Endometrial microvascular endothelial cells (primary cell): ENCODE results near the gene TENM3. TPM values are rescaled to one million over a fixed set of nuclear protein-coding genes. Genes with fewer than 3 reads are reported as not detected.

Experiments
- in situ Hi-C: cut with HindIII; loops from 2 replicates; pipeline ENCODE4 v1.10.0; 2017; ENCODE audit warnings: low sequenced_read_pairs, low pct_unique_long_range_greater_than_20kb; ENCODE audit errors: inconsistent ontology term
- total RNA-seq: library from RNA; depleted of rRNA; stranded (reverse); fragments of >200 nt; gene quantifications from one replicate; pipeline ENCODE4 v1.2.3, GENCODE V29; 2015; ENCODE audit errors: inconsistent ontology term

Gene TENM3
- total RNA-seq, 1 donor from 2014 or later = 62.0 TPM

DNA sequence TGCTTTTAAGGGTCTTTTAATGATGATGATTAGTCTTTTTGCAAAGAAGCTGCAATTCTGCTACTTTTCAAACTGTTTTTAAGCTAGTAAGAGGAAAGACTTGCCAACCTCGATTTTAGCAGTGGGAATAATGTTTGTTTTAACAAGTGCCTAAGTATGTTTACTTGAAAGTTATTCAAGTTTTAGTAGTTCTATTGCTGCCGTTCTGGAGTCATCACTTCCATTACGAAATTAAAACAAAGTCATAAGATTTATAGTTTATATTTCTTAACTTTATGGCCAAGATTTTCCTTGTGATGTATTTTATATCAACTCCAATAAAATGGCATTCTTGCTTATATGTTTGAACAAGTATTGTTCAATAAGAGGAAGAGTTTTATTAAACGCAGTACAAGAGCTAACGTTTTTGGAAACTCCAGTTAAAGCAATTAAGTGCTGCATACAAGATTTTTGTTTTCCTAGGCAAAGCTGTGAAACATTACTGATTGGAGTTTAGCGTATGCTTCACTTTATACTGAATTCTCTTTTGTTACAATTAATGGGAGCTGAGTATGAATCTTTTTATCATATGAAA is 211.3 kb downstream of the TENM3 start:
- in situ Hi-C loops = no loop called here

GRCh38 chr4:182465114-182465513 is 221.9 kb downstream of the TENM3 start:
- in situ Hi-C loops = no loop called here

DNA sequence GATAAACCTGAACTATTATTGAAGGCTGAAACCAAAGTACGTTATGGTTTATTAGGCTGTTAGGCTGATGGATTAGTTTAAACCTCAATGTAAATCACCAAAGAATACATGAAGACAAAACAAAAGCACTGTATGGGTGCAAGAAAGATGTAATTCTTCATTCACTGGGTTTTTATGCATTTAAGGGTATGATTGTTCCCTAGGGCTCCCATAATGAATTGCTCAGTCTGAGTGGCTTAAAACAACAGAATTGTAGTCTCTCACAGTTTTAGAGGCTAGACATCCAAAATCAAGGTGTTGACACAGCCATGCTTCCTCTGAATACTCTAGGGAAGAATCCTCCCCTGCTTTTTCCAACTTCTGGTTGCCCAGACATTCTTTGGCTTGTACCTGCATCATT is 222.8 kb downstream of the TENM3 start:
- in situ Hi-C loops = no loop called here

DNA sequence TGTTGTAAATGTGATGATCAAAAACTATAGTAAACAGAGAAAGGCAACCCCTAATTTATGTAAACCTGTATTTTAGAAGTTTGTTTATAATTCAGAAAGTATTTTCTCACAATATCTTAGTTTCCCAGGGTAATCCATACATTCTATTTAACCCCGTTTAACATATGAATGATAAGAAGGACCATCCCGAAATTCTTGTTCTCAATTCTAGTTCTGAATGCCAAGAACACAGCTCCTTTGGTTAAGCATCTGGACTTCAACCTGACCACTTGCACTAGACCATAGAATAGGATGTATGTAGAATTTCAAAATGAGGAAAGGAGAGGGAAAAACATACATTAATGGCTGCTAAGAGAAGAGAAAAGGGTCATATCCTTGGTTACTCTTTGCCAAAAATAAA is 227.0 kb downstream of the TENM3 start:
- in situ Hi-C loops = no loop called here

GRCh38 chr4:182475539-182475938 is 232.3 kb downstream of the TENM3 start:
- in situ Hi-C loops = no loop called here

- in situ Hi-C loops = no loop called here
Measured at GRCh38 chr4:182478475-182478874, 235.3 kb downstream of the TENM3 start.

- in situ Hi-C loops = no loop called here
Measured at GRCh38 chr4:182483685-182484084, 240.5 kb downstream of the TENM3 start.

GRCh38 chr4:182486881-182487280 is 243.7 kb downstream of the TENM3 start:
- in situ Hi-C loops = no loop called here

- in situ Hi-C loops = no loop called here
Measured at GRCh38 chr4:182488896-182489295, 245.7 kb downstream of the TENM3 start.

GRCh38 chr4:182489607-182490006 is 246.4 kb downstream of the TENM3 start:
- in situ Hi-C loops = no loop called here

DNA sequence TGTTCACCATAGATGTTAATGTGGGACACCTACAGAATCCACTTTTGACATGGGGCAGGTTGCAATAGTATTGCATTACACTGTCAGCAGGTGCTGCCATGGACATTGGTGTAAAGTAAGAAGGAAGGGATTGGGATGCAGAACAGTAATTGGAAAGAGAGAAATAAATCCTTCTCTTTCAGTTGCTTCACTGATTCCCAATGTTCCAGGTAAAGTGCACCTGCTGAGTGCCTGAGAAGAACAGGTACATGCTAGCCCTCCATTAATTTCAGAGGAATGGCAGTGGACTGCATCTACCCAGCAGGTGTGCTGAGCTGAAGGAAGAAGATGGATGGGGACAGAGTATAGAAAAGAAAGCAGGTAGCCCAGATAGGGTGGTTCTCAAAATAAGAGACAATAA is 248.5 kb downstream of the TENM3 start:
- in situ Hi-C loops = no loop called here

GRCh38 chr4:182492423-182492822 is 249.2 kb downstream of the TENM3 start:
- in situ Hi-C loops = no loop called here

GRCh38 chr4:182493377-182493776 is 250.2 kb downstream of the TENM3 start:
- in situ Hi-C loops = no loop called here

DNA sequence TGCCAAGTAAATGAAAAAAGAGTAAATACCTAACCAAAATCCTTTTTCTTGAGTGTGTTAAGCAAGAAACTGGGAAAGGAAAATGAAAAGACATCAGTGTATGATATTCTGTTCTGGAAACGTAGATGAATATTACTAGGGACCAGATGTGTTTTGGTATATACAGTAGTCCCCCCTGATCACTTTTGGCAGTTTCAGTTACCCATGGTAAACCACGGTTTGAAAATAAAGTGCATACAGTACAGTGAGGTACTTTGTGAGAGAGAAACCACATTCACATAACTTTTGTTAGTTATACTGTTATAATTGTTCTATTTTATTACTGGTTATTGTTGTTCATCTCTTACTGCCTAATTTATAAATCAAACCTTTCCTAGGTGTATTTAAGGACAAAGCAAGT is 250.9 kb downstream of the TENM3 start:
- in situ Hi-C loops = no loop called here

GRCh38 chr4:182495031-182495430 is 251.8 kb downstream of the TENM3 start:
- in situ Hi-C loops = no loop called here

DNA sequence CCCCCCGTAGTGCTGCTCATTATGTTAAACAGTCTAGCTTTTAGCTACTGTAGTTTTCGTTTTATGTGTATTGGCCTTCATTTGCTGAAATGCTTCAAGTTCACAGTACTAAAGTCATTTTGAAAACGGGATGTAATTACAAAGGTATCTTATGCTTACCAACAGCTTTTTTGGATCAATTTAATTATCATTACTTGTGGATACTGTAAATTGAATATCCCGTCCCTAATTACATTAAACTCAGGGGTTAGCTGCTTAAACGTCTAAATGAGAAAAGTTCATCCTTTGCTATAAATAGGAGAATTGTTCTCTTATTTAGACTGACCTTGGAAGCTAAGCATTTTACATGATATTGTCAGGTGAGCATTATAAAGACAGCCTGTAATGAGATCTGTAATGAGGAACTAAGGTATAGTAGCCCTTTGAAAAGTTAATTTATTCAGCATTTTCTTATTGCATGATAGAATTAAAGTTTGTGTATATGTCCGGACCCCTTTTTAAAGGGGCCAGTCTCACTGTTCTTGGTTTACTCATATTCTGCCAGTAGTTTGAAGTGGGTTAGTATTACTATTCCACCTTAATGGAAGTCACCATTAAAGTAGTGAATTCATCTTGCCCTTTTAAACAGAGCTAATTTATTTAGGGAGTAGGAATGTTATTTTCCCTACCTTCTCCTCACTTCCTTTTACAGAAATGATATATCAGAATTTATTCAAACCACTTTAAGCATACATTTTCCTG is 252.6 kb downstream of the TENM3 start:
- in situ Hi-C loops = no loop called here

DNA sequence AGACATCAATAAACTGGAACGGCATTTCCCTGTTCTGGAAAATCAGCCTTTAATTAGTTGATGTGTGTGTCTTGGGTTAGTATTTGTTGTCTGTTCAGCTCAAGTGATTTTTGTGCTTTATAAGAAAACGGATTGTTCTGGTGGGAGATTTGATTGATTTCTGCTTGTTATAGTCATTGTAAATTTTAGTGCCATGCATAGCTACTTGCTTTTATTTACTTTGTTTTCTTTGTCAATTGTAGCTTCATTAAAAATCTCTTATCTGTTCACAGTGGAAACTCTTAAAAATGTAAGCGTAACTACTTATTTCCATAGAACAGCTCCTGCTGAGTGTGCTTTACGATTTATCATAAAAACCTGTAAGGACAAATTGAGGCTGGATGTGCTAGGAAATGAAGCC is 253.2 kb downstream of the TENM3 start:
- in situ Hi-C loops = no loop called here

DNA sequence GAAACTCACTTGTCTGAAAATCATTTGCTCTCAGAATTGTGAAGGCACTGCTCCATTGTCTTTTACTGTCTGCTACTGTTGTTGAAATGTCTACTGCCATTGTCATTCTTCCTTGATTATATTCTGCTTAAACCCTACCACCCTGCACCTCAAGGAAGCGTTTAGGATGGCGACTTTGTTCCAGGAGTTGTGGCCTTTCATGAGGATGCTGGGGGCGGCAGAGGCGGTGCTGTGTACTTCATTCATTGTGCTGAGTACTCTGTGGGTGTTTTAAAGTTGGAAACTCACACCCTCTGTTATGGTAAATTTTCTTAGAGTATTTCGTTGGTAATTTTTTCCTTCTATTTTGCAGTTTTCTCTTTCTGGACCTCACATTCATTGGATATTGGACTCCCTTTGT is 258.9 kb downstream of the TENM3 start:
- in situ Hi-C loops = no loop called here

DNA sequence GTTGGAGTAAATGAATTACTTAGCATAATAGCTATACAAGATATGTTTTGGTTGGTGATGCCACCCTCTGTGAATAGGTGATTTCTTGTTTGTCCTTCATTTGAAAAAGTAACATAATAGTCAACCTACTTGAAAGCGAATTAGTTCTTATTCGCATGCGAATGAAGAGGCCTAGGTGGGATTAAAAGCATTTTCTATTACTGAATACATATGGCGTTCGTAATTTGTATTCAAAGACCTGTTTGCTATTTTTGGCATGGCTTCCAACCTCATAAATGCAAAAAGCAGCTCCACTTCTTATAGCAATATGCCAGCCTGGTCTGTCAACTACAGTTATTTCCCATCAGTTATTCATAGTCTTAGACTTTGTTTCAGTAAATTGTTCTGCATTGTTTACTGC is 261.3 kb downstream of the TENM3 start:
- in situ Hi-C loops = no loop called here

- in situ Hi-C loops = no loop called here
Measured at GRCh38 chr4:182507805-182508204, 264.6 kb downstream of the TENM3 start.

DNA sequence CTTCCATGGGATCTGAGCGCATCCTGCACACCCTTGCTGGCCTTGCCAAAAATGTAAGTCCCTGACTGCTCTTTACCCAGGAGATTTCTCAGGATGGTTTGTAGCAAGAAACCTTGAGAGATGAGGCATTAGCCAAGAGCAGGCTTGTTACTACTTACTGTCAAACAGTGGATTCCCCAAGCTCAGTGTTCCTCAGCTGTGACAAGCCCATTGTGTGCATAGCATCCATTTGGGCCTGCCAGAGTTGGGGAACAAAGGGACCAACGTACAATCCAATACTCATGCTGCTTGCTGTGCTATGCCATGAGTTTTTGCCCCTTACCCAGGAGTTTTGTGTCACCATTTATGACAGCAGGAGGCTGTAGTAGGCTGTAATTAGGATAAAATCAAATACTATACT is 267.6 kb downstream of the TENM3 start:
- in situ Hi-C loops = no loop called here
